Esophagus muscularis mucosa (tissue), 4 donors: ENCODE measurements around the gene PPP1R2.
"Not testable (repeated sequence)": the region's sequence is repeated elsewhere in the genome, so short reads cannot be mapped to it uniquely, and the experiment has no call there.

Experiments
- CTCF ChIP-seq, 3 experiments: fragments of 200-600 bp in 2 of 3; fragments of 450-650 bp in 1 of 3; sonication (generic) in 2 of 3; IDR thresholded peaks; one replicate each; pipeline ENCODE4 v1.5.1; 2017 to 2019; ENCODE audit warnings: antibody characterized with exemption in 3 of 3, mild to moderate bottlenecking in 2 of 3, moderate library complexity in 1 of 3
- EP300 ChIP-seq: sonication (generic); formaldehyde crosslinking; IDR thresholded peaks from one replicate; pipeline ENCODE4 v1.6.1; 2017; ENCODE audit warnings: antibody characterized with exemption
- POLR2A ChIP-seq: fragments of 450-650 bp; IDR thresholded peaks from one replicate; pipeline ENCODE4 v1.6.1; 2017; ENCODE audit warnings: antibody characterized with exemption, moderate library complexity, mild to moderate bottlenecking, low read depth
- POLR2AphosphoS5 ChIP-seq, 2 donors: sonication (generic); formaldehyde crosslinking; IDR thresholded peaks; one replicate each; pipeline ENCODE4 v1.6.1; 2017; ENCODE audit warnings: antibody characterized with exemption in 2 of 2

DNA sequence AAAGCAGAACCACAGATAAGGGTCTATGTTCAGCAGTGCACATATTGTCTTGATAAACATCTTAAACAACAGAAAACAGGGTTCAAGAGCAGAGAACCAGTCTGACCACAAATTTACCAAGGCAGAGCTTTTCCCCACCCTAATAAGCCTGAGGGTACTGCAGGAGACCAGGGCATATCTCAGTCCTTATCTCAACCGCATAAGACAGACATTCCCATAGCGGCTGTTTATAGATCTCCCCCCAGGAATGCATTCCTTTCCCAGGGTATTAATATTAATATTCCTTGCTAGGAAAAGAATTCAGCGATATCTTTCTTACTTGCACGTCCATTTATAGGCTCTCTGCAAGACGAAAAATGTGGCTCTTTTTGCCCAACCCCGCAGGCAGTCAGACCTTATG, 46.7 kb upstream of the PPP1R2 start:
- TF ChIP-seq POLR2AphosphoS5 (IDR thresholded peaks at IDR 0.05); CTCF (IDR thresholded peaks at IDR 0.05); POLR2A; EP300: not testable (repeated sequence)
